Hematopoietic multipotent progenitor cell treated with erythropoietin and hydrocortisone succinate and interleukin-3 and kit ligand, for 17 days (in vitro differentiated cells): ENCODE data around the gene TBC1D10A.

ENCODE experiments used
- DNase-seq: peaks from one replicate; pipeline ENCODE4 v3.0.0-alpha.2; 2015; ENCODE audit warnings: low spot score

TBC1D10A gene

GRCh38 chr22:30285846-30286200 lies 40.9 kb downstream of the TBC1D10A start:
- no peak for DNase-seq

- no peak for DNase-seq
Observed at GRCh38 chr22:30285176-30285845, 41.4 kb downstream of the TBC1D10A start.

GRCh38 chr22:30284666-30285065 lies 42.1 kb downstream of the TBC1D10A start:
- no peak for DNase-seq

- DNase-seq = peak; percentile 71
Observed at GRCh38 chr22:30284172-30284571, 42.6 kb downstream of the TBC1D10A start.

- no peak for DNase-seq
Observed at GRCh38 chr22:30283342-30283741, 43.4 kb downstream of the TBC1D10A start.

GRCh38 chr22:30282616-30283046 lies 44.1 kb downstream of the TBC1D10A start:
- peak; percentile 9 for DNase-seq

GRCh38 chr22:30280505-30280904 lies 46.2 kb downstream of the TBC1D10A start:
- no peak for DNase-seq

GRCh38 chr22:30279932-30280331 lies 46.8 kb downstream of the TBC1D10A start:
- no peak for DNase-seq

- DNase-seq = no peak
Observed at GRCh38 chr22:30279046-30279788, 47.5 kb downstream of the TBC1D10A start.

GRCh38 chr22:30277547-30278344 lies 49.0 kb downstream of the TBC1D10A start:
- no peak for DNase-seq

- no peak for DNase-seq
Observed at GRCh38 chr22:30276039-30276438, 50.7 kb downstream of the TBC1D10A start.

- DNase-seq = no peak
Observed at GRCh38 chr22:30275625-30276024, 51.1 kb downstream of the TBC1D10A start.

- no peak for DNase-seq
Observed at GRCh38 chr22:30274437-30274812, 52.3 kb downstream of the TBC1D10A start.

GRCh38 chr22:30273711-30274436 lies 52.9 kb downstream of the TBC1D10A start:
- no peak for DNase-seq

- DNase-seq = no peak
Observed at GRCh38 chr22:30272781-30273601, 53.8 kb downstream of the TBC1D10A start.

GRCh38 chr22:30270832-30271231 lies 55.9 kb downstream of the TBC1D10A start:
- no peak for DNase-seq

- DNase-seq = no peak
Observed at GRCh38 chr22:30268331-30268730, 58.4 kb downstream of the TBC1D10A start.

- DNase-seq = peak; percentile 26
Observed at GRCh38 chr22:30267382-30268302, 59.1 kb downstream of the TBC1D10A start.

- DNase-seq = peak; percentile 77
Observed at GRCh38 chr22:30266445-30267381, 60.0 kb downstream of the TBC1D10A start, which contains the start of gene OSM. Gene OSM, minus strand, starts transcription at chr22:30266851. Its CDS starts 52 bp downstream, at chr22:30266799.
